HG03196 (cell line): ENCODE measurements around the gene RNF223.

ENCODE experiments used
- ATAC-seq: cut with Tn5 transposase; IDR thresholded peaks from one replicate; pipeline ENCODE4 v1.9.1; 2021; ENCODE audit not compliant: unreplicated experiment

The RNF223 gene

GRCh38 chr1:1073743-1074587, at the start of gene RNF223:
Gene RNF223, minus strand, starts transcription at chr1:1074306. Its CDS starts 1,740 bp downstream, at chr1:1072566.
- no peak for ATAC-seq

DNA sequence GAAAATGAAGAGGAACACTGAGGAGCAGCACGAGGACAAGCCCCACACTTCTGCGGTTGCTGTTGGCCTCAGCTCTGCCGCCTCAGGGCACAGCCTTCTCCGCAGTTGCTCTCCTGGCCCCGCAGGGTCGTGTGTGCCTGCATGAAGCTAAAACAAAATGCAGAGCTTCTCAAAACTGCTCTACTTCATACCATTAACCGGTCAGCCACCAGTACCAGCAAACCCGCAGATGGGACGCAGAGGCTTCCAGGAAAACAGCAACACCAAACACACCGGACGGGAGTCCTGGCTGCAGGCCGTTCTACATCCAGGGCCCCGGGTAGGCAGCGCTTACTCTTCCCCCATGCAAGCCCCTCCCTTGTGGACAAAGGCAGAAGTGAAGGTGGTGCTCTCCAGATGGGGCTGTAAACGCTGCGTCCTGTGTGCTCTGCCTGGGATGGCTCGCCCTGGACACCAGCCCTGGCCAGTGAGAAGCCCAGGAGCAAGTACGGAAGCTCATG, 48.9 kb upstream of the RNF223 start:
- no peak for ATAC-seq

GRCh38 chr1:1122078-1122811, 48.1 kb upstream of the RNF223 start:
- ATAC-seq: peak; percentile 56

- ATAC-seq: no peak
Measured at GRCh38 chr1:1121611-1122077, 47.5 kb upstream of the RNF223 start.

DNA sequence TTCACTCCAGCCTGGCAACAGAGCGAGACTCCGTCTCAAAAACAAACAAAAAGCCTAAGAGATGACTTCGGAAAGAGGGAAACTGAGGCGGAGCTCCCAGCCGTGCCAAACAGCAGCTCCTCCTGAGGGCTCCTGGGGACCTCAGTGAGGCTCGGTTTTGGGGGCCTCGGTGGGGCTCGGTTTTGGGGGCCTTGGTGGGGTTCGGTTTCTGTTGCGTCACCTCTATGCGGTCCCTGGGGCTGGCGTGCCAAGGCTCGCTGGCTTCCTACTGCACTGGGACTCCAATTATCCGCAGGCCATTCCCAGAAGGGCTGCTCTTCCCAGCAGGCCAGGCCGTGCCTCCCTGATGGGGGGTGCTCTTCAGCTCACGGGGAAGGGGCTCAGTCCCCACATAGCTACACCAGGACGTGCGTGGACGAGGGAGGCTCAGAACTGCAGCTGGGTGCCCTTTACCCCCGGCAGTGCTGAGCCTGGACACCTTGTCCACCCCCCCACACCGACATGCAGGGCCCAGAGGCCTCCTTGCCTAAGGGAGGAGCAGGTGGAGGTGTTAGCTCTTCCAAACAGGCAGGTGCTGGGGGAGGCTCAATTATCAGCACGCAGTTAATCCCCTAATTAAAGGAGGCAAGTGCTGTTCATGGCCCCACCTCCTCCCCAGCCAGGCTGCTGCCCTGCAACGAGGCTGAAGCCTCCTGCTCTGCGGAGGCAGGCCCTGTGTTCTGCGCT, 46.9 kb upstream of the RNF223 start:
- ATAC-seq: no peak

DNA sequence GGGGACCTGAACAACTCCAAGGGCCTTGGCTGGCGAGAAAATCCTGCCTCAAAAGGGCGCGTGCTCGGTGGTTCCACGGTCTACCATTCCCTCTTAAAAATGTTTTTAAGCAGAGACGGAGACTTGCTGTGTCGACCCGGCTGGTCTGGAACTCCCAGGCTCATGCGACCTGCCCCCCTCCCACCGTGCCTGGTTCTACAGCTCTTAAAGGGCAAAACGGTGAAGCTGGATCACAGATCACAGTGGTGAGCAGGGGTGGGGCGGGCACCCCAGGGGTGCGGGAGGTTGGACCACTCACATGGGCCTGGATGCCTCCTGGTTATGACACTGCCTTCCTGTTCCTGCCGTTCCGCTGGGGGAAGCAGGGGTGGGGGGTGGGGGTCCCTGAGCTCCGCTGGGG, 46.0 kb upstream of the RNF223 start:
- ATAC-seq: no peak

DNA sequence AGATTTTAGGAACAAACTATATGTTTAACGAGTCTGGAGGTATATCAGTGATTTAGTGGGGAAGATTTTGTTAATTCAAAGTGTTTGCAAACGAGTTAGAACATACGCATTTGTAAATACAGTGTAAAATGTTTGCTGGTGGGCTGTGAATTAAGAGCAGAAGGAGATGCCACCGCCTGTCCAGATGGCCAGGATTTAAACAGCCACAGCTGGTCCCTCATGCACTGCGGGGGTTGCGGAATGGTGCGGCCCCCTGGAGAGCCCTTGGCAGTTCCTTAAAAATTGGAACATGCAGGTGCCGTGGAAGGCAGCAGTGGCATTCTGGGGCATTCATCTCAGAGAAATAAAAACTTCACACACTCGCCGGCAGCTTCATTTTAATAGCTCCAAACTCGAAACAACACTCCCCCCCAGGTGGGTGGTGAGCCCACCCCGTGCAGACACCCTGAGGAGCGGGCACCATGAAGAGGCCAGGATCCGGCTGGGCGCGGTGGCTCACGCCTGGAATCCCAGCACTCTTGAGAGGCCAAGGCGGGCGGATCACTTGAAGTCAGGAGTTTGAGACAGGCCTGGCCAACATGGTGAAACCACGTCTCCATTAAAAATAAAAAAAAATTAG, 45.3 kb upstream of the RNF223 start:
- ATAC-seq: no peak

- ATAC-seq: no peak
Measured at GRCh38 chr1:1118876-1119220, 44.7 kb upstream of the RNF223 start.

DNA sequence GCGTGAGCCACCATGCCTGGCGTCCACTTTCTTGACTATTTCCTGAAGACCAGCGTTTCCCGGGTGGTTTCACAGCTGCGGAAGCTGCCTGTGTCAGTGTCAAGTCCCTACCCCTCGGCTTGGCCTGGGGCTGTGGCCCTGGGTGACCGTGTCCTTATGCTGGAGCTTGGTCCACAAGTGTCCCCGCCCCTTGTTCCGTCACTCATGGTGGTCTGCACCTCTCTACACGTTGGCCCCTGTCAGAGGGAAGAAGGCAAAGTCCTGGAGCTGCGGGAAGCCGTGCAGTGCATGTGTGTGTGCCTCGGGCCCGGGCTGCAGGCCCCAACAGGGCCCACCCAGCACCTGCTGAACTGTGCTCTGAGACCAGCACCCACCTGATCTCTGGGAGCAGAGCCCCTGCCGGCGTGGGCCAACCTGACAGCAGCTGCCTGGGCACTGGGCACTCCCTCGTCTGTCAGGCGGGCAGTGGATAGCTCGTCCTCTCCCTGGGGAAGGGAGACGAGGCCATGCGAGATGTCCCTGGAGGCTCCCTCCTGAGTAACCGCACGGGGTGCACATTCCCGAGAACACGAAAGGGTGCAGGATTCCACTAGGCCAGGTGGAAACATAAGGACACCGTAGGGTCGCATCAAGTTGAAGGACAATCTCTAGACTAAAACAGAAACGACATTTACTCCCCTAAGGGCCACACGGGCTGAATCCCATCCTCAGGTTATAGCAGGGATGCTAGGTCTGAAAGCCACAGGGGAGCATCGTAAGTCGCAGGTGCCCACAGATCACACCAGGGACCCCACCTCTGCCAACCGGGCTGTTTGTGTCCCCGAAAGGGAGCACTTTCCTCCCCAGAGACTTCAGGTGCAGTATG, 44.1 kb upstream of the RNF223 start:
- ATAC-seq: no peak

DNA sequence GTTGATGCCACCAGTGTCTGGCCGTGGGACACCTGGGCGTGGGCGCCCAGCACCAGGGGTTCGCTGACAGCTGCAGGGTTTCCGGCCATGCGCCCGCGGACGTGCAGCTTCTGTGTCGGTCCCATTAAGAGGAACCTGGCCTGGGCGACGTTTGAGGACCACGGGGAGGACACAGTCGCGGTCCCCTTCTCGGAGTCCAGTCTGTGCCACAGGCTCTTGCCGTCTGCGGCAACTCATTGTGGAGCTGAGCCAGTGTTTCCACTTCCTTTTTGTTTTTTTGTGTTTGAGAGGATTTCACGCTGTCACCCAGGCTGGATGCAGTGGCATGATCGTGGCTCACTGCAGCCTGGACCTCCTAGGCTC, 43.3 kb upstream of the RNF223 start:
- ATAC-seq: no peak

GRCh38 chr1:1116701-1117468, 42.8 kb upstream of the RNF223 start:
- no peak for ATAC-seq

DNA sequence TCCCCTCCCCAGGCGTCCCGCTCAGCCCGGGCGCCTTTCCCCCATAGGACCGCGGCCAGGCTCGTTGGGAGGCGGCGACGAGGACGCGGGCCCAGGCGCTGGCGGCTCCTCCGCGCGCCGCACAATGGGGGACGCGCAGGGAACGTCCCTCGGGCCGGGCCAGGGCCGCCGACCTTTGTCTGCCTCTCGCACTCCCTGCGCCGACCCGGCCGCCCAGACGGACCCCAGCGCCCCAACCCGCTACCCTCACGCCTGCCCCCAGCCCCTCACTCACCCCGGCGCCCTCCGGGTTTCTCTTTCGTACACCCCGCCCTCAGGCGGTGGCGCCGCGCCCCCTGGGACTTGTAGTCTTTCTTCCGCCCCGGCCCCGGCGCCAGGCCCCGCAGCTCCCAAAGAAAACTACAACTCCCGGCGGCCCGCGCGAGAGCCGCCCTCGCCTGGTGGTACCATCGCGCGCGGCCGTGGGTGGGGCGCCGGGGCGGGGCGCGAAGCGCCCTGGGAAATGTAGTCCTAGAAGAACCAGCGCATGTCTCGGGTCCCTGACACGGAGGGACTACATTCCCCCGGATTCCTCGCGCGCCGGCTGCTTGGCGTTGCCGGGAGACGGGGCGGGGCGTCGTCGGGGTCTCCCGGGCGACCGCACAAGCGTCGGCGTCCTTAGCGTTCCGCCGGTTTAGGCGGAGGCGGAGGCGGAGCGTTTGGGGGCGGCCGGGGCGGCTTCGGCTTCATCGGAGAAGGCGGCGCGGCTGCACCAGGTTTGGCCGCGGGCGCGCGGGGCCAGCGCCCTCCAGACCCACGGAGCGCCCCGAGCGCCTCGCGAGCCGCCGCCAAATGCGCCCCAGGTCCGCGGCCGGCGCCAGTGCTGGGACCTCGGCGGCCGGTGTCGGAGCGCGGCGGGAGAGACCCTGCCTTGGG, 41.9 kb upstream of the RNF223 start, which contains the start of gene C1orf159:
TSS of gene C1orf159 (minus strand) at position 304 of the 915 bp plus-strand sequence. CDS start 24,546 bp downstream, outside the sequence.
- ATAC-seq: peak; percentile 96

DNA sequence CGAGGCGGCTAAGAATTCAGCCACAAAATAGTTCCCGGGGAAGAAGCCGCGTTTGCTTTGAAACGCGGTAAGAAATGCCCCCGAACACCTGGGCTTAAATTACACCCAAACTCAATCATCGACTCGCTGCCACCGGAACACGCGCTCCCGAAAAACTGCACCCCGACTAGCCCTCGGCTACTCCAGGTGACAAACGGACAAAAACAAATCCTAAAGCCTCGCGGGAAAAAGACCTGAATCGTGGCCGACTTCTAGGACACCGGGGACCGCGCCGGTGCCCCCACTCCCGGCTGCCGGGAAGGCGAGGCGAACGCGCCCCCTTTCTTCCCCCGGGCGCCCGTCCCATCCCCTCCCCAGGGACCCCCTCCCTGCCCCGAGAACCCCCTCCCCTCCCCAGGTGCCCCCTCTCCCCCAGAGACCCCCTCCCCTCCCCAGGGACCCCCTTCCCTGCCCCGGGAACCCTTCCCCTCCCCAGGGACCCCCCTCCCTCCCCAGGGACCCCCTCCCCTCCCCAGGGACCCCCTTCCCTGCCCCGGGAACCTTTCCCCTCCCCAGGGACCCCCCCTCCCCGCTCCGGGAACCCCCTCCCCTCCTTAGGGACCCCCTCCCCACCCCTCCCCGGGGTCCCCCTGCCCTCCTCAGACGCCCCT, 41.2 kb upstream of the RNF223 start:
- no peak for ATAC-seq

DNA sequence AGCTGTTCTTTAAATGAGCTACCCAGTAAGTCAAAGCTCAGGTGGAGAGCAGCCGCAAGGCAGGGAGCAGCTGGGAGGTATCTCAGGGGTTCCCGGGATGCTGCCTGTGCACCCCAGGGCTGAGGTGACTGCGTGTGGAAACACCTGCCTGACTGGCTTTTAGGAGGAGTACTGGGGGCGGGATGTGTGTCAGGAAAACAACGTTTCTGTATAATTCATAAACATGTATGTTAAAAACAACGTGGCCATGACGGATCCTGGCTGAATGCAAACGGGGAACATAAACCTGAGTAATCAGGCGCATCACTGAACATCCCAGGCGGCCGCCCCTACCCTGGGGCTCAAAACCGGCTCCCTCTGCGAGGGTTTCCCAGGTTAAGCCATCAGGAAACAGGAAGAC, 40.3 kb upstream of the RNF223 start:
- ATAC-seq: no peak

- no peak for ATAC-seq
Measured at GRCh38 chr1:1112237-1112985, 38.3 kb upstream of the RNF223 start.

GRCh38 chr1:1111516-1112236, 37.6 kb upstream of the RNF223 start:
- ATAC-seq: no peak
